T-helper 2 cell treated with Interferon-gamma antibody and Interleukin-4, amounts not matched to agents 100 ng/mL and 5 ng/mL, for 36 hours (primary cell): Measurements from ENCODE around the gene SGTB. TPM values are rescaled to one million over a fixed set of nuclear protein-coding genes. Genes with fewer than 3 reads are reported as not detected.

Experiments
- intact Hi-C: fragments of 100-400 bp; cut with micrococcal nuclease; formaldehyde crosslinking; loops from one replicate; pipeline ENCODE4 v1.15.1; 2023
- total RNA-seq: library from RNA; stranded (reverse); gene quantifications from 2 replicates; pipeline ENCODE4 v1.2.3, GENCODE V29; 2022

Gene SGTB, protein sequence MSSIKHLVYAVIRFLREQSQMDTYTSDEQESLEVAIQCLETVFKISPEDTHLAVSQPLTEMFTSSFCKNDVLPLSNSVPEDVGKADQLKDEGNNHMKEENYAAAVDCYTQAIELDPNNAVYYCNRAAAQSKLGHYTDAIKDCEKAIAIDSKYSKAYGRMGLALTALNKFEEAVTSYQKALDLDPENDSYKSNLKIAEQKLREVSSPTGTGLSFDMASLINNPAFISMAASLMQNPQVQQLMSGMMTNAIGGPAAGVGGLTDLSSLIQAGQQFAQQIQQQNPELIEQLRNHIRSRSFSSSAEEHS
- total RNA-seq, result 9.0 and 10.2 TPM in 2 replicates

DNA sequence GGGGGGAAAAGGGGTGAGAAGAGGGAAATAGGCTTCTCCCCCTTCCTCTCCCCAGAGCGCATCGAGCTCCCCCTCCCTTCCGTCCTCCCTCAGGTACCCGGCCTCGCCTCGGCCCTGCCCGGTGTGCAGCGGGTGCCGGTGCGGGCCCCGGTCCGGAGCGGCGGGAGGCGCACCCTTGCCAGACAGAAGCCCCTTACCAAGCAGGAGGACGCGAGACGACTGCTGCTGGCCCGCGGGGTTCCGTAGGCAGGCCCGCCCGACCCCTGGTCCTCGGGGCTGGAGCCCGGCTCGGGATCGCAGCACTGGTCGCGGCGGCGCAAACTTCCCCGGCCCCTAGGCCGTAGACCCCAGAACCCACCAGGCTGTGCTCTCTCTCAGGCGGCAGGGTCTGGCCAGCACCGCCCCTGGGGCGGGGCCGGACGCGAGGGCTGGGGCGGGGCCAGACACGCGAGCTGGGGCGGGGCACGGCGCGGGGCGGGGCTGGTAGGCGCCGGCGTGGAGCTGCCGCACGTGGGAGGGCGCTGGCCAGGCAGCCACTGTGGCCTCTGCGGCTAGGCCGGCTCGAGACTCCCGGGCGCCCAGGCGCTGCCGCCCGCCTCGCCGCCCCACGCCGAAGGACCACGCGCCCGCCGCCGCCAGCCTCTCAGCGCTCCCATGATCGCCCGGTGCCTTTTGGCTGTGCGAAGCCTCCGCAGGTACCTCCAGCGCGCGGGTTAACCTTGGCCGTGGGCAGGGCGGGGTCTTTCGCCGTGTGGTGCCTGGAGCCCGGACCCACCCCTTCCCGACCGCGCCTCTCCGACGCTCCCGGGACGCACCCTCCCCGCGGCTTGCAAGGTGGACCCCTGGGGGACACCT is at the start of gene SGTB, which contains the start of gene NLN:
Gene SGTB (minus strand): TSS at position 390 of the 855 bp plus-strand sequence. CDS start 1,302 bp downstream, outside the sequence.
Gene NLN (plus strand): TSS at position 486 of the 855 bp plus-strand sequence. CDS start 169 bp downstream, at position 655.
- intact Hi-C loops, result loop anchor here (1.0 to 5.0 kb wide), 6 partner anchors 98 to 450 kb away; partner anchors contain the start of genes ADAMTS6, SREK1 and TRIM23

DNA sequence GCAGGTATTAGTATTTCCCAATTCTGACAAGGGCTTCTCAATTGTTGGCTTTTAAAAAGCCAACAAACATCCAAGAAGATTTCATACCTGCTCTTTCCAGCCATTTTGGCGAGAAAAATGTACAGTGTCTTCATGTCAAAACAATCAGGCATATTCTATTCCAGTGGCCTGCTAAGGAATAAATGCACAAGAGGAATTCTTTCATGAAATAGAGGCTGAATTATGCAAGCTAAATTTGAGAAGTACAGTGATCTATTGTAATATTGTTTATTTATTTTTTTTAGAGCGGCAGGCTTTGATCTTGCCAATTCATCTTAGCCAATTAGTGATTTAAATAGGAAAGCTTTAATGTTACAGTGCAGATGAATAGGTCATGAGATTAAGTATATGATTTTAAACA is 49.4 kb upstream of the SGTB start:
- intact Hi-C loops, result no loop called here

DNA sequence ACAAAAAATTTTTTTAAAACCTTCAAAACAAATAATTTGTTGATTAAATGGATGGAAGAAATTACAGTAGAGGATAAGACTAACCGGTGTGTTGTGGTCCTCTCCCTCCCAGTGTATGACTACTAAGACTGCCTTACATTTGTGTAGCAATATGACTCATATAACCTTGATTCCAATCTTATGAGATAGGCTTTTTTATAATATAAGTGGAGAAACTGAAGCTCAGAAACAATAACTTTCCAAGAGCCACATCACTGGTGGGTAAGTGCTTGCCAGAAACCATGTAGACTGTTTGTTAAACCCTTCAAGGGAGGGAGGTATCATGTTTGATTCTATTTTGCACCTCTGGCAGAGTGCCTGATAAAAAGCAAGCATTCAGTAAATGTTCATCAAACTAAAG is 47.6 kb upstream of the SGTB start:
- intact Hi-C loops, result no loop called here

DNA sequence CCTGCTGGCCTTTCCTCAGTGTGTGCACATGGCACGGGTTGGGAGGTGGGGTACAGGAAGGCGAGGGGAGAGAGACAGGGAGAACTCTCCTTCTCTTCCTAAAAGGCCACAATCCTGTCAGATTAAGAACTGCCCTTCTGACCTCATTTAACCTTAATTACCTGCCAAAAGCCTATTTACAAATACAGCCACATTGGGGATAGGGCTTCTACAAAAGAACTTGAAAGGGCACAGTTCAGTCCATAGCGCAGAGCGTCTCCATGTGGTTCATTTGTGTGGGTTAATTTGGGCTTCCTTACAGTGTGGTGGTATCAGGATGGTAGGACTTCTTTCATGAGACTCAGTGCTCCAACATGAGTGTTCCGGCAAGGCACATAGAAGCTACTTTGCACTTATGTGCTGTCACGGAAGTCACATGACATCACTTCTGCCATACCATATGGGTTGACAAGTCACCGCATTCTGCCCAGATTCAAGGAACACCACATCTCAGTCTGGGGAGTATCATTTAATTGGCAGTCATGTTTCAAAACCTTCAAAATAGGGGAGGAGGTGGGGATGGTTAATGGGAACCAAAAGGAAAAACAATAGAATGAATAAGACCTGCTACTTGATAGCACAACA is 46.9 kb upstream of the SGTB start:
- intact Hi-C loops, result no loop called here

DNA sequence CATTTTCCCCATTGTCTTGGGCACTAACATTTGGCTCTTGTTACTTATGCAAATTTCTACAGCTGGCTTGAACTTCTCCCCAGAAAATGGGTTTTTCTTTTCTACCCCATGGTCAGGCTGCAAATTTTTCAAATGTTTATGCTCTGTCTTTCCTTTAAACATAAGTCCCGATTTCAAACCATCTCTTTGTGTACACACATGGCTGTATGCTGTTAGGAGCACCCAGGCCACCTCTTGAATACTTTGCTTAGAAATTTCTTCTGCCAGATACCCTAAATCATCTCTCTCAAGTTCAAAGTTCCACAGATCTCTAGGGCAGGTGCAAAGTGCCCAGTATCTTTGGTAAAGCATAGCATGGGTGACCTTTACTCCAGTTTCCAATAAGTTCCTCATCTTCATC is 45.7 kb upstream of the SGTB start:
- intact Hi-C loops, result no loop called here

DNA sequence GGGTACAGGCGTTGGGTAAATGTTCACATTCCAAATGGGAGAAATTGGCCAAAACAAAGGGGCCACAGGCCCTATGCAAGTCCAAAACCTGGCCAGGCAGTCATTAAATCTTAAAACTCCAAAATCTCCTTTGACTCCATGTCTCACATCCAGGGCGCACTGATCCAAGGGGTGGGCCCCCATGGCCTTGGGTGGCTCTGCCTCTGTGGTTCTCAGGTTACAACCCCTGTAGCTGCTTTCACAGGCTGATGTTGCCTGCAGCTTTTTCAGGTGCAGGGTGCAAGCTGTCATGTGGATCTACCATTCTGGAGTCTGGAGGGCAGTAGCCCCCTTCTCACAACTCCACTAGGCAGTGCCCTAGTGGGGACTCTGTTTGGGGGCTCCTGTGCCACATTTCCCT is 44.9 kb upstream of the SGTB start:
- intact Hi-C loops, result no loop called here

DNA sequence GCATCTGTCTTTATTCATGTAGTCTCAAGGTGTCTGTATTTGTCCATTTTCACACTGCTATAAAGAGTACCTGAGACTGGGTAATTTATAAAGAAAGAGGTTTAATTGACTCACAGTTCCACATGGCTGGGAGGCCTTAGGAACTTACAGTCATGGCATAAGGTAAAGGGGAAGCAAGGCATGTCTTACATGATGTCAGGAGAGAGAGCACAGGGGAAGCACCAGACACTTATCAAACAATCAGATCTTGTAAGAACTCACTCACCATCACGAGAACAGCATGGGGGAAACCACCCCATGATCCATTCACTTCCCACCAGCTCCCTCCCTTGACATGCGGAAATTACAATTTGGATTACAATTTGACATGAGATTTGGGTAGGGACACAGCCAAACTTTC is 44.3 kb upstream of the SGTB start:
- intact Hi-C loops, result no loop called here

DNA sequence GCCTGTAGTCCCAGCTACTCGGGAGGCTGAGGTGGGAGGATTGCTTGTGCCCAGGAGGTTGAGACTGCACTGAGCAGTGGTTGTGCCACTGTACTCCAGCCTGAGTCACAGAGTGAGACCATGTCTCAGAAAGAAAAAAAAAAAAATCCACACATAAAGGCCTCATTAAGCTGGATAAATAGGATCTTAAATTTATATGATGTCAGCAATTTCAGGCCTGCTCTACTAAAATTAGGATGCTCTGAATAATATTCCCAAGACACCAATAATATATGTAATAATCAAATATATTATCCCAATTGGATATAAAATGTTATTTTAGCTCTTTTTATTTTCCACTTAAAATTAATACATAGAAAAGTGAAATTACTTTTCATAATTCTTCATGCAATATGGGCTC is 43.7 kb upstream of the SGTB start:
- intact Hi-C loops, result no loop called here

DNA sequence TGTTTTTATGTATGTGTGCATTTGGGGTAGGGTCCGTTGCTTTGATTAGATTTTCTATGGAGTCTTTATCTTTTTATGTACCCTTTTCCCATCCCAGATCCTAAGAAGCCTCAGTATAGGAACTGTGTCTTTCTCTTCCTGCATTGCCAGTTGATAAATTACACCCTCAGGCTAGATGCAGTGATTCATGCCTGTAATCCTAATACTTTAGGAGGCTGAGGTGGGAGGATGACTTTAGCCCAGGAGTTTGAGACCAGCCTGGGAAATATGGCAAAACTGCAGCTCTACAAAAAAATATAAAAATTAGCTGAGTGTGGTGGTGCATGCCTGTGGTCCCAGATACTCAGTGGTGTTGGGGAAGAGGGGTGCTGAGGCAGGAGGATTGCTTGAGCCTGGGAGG is 40.3 kb upstream of the SGTB start:
- intact Hi-C loops, result loop anchor here (5.0 kb wide), 2 partner anchors 165 to 410 kb away; partner anchors contain the start of gene ERBIN

DNA sequence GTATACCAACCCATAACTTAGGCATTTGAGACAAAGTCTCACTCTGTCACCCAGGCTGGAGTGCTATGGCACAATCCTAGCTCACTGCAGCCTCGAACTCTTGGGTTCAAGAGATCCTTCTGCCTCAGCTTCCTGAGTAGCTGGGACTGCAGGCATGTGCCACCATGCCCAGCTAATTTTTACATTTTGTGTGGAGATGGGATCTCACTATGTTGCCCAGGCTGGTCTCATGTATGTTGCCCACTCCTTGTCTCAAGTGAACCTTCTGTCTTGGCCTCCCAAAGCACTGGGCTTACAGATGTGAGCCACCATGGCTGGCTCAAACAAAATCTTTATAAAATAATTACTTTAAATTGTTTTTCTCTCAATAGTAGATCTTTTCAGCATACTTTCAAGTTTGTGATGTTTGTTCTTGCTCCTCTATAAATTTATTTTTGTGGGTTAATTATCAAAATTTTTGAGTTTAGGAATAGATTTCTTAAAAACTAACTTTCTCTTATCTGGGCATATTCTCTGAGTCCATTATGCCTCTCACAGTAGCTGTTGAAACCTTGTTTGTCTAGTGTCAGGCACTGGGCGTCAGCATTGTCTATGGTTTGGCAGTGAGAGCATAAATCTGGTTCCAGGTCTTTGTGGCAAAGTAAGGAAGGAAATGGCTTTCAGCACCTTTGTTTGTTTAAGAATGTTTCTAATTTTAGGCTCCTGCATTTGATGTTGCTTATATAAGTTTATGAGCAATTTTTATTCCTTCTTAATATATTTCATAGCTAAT is 38.8 kb upstream of the SGTB start:
- intact Hi-C loops, result loop anchor here (2.0 to 5.0 kb wide), 3 partner anchors 14 to 412 kb away; partner anchors contain the start of gene ERBIN

DNA sequence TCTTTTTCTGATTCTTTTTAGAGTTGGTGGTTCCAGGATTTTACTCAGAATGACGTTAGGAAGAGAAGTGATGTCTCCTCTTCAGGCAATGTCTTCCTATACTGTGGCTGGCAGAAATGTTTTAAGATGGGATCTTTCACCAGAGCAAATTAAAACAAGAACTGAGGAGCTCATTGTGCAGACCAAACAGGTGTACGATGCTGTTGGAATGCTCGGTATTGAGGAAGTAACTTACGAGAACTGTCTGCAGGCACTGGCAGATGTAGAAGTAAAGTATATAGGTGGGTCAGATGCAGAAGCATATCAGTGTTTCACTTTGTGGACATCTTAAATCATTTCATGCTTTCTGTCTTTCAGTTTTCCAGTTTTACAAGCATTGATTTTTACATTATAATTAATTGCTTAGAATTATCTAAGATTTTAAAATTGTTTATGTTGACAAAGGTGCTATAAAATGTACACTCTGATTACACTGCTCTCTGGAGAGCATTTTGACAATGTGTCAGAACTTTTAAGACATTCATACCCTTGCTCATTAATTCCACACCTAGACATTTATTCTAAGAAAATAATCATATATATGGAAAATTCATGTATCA is 36.7 kb upstream of the SGTB start:
- intact Hi-C loops, result no loop called here

DNA sequence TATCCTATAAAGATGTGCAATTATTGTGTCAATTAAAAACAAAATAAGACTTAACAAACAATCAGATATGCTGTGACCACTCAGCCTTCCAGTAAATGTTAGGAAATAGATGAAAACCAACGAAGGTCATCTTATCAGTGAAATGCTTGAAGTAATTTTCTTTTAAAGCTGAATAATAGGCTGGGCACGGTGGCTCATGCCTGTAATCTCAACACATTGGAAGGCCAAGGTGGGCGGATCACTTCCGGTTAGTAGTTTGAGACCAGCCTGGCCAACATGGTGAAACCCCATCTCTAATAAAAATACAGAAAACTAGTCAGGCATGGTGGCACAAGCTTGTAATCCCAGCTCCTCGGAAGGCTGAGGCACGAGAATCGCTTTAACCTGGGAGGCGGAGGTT is 31.3 kb upstream of the SGTB start:
- intact Hi-C loops, result no loop called here

DNA sequence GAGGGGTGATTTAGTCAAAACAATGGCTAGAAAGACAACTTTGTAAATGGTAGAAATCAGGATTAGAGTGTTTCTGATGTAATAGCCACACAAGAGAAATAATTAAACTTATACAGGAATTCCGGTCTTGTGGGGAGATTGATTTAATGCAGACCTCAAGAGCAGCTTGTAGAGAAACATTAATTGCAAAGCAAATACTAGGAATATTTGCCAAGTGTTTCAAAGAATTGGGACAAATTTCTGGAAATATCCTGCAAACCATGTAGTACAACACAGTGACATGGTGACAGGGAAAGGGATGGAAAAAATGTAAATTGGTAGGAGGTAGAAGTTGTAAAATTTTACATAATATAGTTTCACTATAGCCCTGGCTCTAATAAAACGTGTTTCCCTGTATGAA is 29.0 kb upstream of the SGTB start:
- intact Hi-C loops, result no loop called here

DNA sequence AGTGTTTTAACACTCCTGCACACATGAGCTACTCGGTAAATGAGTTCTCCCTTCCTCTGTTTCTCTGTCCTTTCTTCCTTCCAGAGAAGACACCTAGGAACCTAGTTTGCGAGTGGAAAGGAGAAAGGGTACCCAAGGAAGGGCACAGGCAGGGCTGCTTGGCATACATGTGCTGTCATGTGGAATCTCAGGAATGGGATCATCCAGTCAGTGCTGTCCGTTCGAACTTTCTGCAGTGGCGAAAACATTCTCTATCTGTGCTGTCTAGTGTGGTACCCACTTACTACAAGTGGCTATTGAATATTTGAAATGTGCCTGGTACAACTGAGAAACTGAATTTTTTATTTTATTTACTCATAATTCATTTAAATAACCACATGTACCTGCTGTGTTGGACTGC is 28.0 kb upstream of the SGTB start:
- intact Hi-C loops, result no loop called here

DNA sequence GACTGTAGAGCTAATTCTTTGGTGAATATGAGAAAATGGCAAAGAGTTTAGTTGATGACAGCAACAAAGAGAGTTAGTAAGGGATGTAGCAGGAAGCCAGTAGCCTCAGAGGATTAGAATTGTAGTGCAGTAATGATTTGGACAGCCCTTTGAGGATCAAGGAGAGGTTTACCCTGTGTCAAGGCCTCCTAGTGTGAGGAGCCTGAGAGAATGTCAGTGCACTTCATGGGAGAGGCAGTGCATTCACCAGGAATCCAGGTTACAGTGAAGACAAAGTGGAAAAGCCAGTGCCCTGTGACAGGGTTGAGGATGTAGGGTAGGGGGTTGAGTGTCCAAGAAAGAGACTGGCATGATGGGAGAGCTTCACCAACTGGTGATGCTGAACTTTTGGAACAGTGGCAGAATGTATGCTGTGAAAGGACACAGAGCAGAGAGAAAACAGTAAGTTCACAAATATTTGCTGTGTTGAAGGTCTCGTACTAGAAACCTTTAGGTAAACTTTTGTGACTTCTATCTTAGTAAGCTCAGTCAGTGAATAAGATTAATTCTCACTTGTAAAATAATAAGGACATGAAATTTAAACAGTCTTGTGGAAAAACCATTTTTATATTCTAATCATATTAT is 27.4 kb upstream of the SGTB start:
- intact Hi-C loops, result no loop called here

DNA sequence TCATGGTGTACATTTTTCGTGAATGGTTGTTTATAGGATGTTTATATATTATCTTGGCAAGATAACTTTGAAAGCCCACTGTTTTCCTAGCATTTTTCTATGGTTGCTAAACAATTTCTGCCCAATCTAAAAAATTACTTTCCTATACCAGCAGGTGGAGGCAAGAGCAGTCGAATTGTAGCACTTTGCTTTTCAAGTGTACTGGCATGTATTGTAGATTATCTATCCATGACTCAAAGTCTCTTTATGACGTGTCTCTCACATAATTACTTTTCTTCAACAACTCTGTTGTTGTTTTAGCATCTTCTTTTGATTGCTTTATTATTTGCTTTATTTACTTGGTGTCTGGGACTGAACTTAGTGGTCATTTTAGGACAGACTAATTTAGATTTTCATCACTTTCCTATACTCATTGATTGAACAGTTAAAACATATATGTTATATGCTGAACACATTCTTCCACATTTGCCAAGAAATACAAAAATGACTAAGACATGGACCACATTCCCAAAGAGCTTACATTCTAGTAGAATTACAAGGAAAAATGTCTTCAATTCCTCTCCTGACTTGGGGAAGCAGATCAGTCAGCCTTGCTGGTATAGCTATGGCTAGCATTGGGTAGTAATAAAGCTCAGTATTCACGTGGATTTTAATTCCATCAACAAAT is 20.8 kb upstream of the SGTB start:
- intact Hi-C loops, result loop anchor here (5.0 kb wide), 1 partner anchor 430 kb away; no protein-coding TSS in a partner anchor

DNA sequence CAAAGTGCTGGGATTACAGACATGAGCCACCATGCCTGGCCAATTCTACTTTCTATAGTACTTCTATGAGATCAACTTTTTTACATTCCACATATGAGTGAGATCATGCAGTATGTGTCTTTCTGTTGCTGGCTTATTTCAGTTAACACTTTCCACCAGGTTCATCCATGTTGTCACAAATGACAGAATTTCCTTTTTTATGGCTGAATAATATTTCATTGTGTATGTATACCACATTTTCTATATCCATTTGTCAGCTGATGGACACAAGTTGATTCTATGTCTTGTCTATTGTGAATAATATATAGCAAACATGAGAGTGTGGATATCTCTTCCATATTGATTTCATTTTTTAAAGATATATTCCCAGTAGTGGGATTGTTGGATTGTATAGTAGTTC is 17.3 kb upstream of the SGTB start:
- intact Hi-C loops, result no loop called here

DNA sequence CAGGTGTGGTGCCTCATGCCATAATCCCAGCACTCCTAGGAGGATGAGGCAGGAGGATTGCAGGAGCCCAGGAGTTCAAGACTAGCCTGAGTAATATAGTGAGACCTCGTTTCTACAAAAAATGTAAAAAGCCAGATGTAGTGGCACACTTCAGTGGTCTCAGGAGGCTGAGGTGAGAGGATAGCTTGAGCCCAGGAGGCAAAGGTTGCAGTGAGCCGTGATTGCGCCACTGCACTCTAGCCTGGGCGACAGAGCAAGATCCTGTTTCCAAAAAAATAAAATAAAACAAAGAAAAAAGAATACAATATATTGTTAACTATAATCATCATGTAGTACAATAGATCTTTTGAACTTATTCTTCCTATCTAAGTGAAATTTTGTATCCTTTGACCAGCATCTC is 16.4 kb upstream of the SGTB start:
- intact Hi-C loops, result no loop called here

DNA sequence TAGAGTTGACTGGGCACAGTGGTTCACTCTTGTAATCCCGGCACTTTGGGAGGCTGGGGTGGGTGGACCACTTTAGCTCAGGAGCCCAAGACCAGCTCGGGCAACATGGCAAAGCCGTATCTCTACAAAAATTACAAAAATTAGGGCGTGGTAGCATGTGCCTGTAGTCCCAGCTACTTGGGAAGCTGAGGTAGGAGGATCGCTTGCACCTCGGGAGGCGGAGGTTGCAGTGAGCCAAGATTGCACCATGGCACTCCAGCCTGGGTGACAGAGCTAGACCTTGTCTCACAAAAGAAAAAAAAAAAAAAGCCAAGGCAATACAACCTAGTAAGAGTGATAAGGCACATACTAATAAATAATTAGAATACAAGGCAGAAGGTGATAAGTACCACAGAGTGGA is 15.9 kb upstream of the SGTB start:
- intact Hi-C loops, result no loop called here

DNA sequence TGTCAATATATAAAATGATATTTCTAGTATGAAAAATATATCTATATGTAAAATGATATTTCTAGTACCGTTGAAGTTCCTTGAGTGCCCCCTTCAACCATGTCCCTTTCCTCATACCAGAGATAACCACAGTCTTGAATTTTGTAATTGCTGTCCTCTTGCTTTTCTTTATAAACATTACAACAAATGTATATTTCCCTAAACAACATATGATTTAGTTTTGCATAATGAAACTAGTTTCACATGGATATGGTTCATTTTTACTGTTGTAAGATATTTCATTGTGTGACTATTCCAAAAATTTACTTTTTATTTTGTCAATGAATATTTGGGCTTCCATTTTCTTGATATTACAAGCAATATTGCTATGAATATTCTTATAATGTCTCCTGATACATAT is 14.1 kb upstream of the SGTB start:
- intact Hi-C loops, result no loop called here
